BJ (cell line): ENCODE measurements around the gene HBEGF. TPM values are rescaled to one million over a fixed set of nuclear protein-coding genes. Genes with fewer than 3 reads are reported as not detected.
A peak's percentile ranks its signal among the peaks of the same experiment; 100 is the strongest.

Experiments used
- CTCF ChIA-PET: fragments of 350-600 bp; formaldehyde crosslinking; extraction: SDS; loops from one replicate; lab custom pipeline; 2021; ENCODE audit warnings: antibody characterized with exemption, inconsistent platforms; lab: Yijun Ruan, JAX
- POLR2A ChIA-PET: fragments of 300-600 bp; sonication (Branson Sonifier 250); formaldehyde crosslinking; extraction: SDS; loops from one replicate; lab custom pipeline; 2021; ENCODE audit warnings: antibody characterized with exemption; lab: Charles Lee
- DNase-seq: peaks from one replicate; pipeline ENCODE4 v3.0.0-alpha.2; 2011; ENCODE audit warnings: low read depth
- H3K27me3 ChIP-seq: 2 replicates; pipeline ENCODE4 v1.6.0; 2011; ENCODE audit warnings: low read length; ENCODE audit not compliant: control insufficient read depth, insufficient read depth
- H3K36me3 ChIP-seq: 2 replicates; pipeline ENCODE4 v1.5.1; 2011; ENCODE audit warnings: low read length; ENCODE audit not compliant: control insufficient read depth, insufficient read depth
- H3K4me3 ChIP-seq: 2 replicates; pipeline ENCODE4 v1.5.1; 2011; ENCODE audit warnings: low read depth, mild to moderate bottlenecking, control low read depth, low read length
- CTCF ChIP-seq: IDR thresholded peaks from 2 replicates; pipeline ENCODE4 v1.5.1; 2011; ENCODE audit warnings: low read depth, mild to moderate bottlenecking, control low read depth, inconsistent platforms, low read length, moderate library complexity; ENCODE audit not compliant: insufficient read depth
- polyA plus RNA-seq: library from polyadenylated mRNA; depleted of rRNA; stranded (reverse); fragments of >200 nt; gene quantifications from 2 replicates; pipeline ENCODE4 v1.2.3, GENCODE V29; 2011

Gene HBEGF
- polyA plus RNA-seq, 1 experiment, result 3.1 TPM

- POLR2A ChIA-PET, result no interaction called here
- CTCF ChIA-PET, result no interaction called here
- DNase-seq, result no peak
- no peak for TF ChIP-seq CTCF
- H3K36me3 ChIP-seq, result no peaks in the 10 kb centered on the region
- peaks cover 1% of the 10 kb centered on the region; the same call in 1 of the 2 replicates for H3K27me3 ChIP-seq
- H3K4me3 ChIP-seq, result no peak overlapping the region
These were observed 36.9 kb upstream of the HBEGF start for GRCh38 chr5:140383300-140383699.

DNA sequence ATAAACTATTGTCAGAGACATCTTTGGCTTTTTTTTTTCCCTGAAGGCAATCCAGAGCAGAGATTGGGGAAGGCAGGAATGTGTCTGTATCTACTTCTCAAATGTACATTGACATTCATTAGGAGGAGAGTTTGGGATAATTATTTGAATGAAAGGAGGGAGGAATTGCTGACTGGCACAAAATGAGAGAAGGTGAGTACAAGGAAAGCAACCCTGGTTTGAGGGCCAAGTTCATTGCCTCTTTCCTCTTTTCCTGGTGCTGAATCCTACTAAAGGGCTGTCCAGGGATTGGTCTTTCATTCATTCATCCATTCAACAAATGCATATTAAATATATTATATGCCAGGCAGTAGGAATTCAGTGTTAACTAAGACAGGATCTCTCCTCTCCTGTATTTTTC, 36.5 kb upstream of the HBEGF start:
- DNase-seq, result no peak
- POLR2A ChIA-PET, result no interaction called here
- no peak overlapping the region for H3K4me3 ChIP-seq
- CTCF ChIA-PET, result interaction anchor here (1.0 kb wide), 1 partner anchor 10 kb away, joined by 5 read pairs; no protein-coding TSS in a partner anchor
- no peak for TF ChIP-seq CTCF
- peaks cover 1% of the 10 kb centered on the region; the same call in 1 of the 2 replicates for H3K27me3 ChIP-seq
- H3K36me3 ChIP-seq, result no peaks in the 10 kb centered on the region

GRCh38 chr5:140381972-140382371, 35.6 kb upstream of the HBEGF start:
- ChIA-PET POLR2A (no interaction called here), CTCF (interaction anchor here (1.0 kb wide), 1 partner anchor 9 kb away, joined by 5 read pairs; no protein-coding TSS in a partner anchor)
- no peak for TF ChIP-seq CTCF
- DNase-seq, result no peak
- Histone ChIP-seq H3K4me3 (no peak overlapping the region), H3K36me3 (no peaks in the 10 kb centered on the region), H3K27me3 (peaks cover 1% of the 10 kb centered on the region; the same call in 1 of the 2 replicates)

DNA sequence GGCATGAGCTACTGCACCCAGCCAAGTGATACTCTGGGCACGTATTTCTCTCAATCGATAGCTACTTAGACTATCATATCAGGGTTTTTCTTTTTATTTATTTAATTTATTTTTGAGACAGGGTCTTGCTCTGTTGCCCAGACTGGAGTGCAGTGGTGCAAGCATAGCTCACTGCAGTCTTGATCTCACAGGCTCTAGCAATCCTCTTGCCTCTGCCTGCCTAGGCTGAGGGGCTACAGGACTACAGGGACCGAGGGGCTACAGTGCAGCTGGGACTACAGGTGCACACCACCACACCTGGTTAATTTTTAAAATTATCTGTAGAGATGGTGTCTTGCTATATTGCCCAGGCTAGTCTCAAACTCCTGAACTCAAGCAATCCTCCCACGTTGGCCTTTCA, 34.9 kb upstream of the HBEGF start:
- no peaks in the 10 kb centered on the region for H3K36me3 ChIP-seq
- no peak overlapping the region for H3K4me3 ChIP-seq
- ChIA-PET CTCF (interaction anchor here (0.7 to 1.3 kb wide), 2 partner anchors 13 to 20 kb away, joined by 3 read pairs; no protein-coding TSS in a partner anchor), POLR2A (no interaction called here)
- no peak for DNase-seq
- peaks cover 1% of the 10 kb centered on the region; the same call in 1 of the 2 replicates for H3K27me3 ChIP-seq
- no peak for TF ChIP-seq CTCF

DNA sequence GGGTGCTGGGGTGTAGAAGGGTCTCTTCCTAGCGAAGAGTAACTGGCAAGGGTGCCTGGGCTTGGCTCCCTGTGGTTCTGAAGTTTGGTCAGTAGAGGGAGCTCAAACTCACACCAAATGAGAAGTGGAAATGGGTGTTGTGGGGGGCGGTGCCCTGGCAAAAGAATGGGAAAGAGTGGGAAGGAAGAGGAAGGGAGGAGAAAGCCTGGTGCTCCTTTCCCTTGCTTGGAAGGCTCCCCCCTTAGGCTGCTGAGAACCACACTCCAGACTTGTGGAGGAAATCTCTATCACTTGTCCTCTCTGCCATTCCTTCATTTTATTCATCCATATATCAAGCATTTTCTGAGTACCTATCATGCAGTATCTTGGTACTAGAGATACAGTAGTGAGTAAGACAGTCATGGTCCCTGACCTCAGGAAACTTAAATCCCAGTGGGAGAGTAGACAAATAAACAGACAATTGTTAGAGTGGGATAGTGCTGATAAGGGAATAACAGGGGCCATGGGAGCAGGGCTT, 26.6 kb upstream of the HBEGF start:
- CTCF ChIA-PET, result interaction anchor here (0.7 to 2.6 kb wide), 31 partner anchors 9 to 363 kb away, joined by 3 to 34 read pairs (median 5); partner anchors contain the start of genes HBEGF, SRA1 and TMCO6

More for the DNA sequence above, 26.6 kb upstream of the HBEGF start:
- Histone ChIP-seq H3K27me3 (0 out of 2 replicates have a peak, but pooled peaks cover 2% of the 10 kb centered on the region), H3K4me3 (no peak overlapping the region), H3K36me3 (no peaks in the 10 kb centered on the region)
- no peak for DNase-seq
- POLR2A ChIA-PET, result no interaction called here
- TF ChIP-seq CTCF, result peak; percentile 84
